PC-9 (cell line): ENCODE data around the gene TLDC2.

Source experiments
- CTCF ChIP-seq: fragments of 200-600 bp; sonication (generic); conservative IDR thresholded peaks from 2 replicates; pipeline ENCODE4 v1.6.1; 2017; ENCODE audit warnings: mixed run types, antibody characterized with exemption, mild to moderate bottlenecking, moderate library complexity
- EZH2 ChIP-seq: fragments of 200-600 bp; sonication (generic); IDR thresholded peaks from 2 replicates; pipeline ENCODE4 v1.8.0; 2017; ENCODE audit warnings: antibody characterized with exemption, low read depth

DNA sequence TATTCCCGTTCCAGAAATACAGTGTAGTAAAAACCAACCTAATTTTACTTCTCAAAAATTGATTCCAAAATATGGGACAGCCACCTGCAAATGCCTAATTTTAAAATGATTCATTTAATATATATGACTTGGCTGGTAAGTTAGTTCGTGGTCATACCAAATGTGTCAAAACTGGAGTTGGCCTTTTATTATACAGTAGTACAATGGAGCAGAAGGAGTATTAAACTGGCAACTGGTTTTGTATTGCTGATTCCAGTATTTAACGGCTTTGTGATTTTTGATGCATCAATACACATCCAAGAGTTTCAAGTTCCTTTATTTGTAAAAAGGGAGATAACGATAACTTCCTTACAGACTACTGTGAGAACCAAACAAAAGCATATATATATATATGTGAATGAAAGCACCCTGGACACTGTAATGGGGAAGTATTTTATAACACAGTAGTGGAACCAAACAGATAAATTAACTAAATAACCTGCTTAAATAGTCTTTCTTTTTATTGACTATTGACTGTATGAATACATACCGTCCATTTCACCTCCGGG lies 50.8 kb downstream of the TLDC2 start:
- no peak for TF ChIP-seq CTCF
- no peak for TF ChIP-seq EZH2
